ENCODE measurements around the gene WDR73. TPM values are rescaled to one million over a fixed set of nuclear protein-coding genes. Genes with fewer than 3 reads are reported as not detected.
A peak's percentile ranks its signal among the peaks of the same experiment; 100 is the strongest.
"Not testable (repeated sequence)": the region's sequence is repeated elsewhere in the genome, so short reads cannot be mapped to it uniquely, and the experiment has no call there.

WDR73 gene
- total RNA-seq, 2 donors from 2014 or later: 5.3 to 12.0 TPM

GRCh38 chr15:84645496-84645895 lies 8.6 kb downstream of the WDR73 start:
- no peak for TF ChIP-seq CTCF (IDR thresholded peaks at IDR 0.05)
- Histone ChIP-seq H3K9me3 (no peaks in the 10 kb centered on the region), H3K27me3 (no peaks in the 10 kb centered on the region), H3K27ac (no peak overlapping the region), H3K4me3 (no peak overlapping the region), H3K4me1 (peaks cover 0 to 20% of the 10 kb centered on the region in 2 donors), H3K36me3 (peaks cover 93% of the 10 kb centered on the region)
- DNase-seq (ENCODE audit: low spot score): no peak

- Histone ChIP-seq H3K36me3 (peaks cover 96% of the 10 kb centered on the region), H3K4me3 (no peak overlapping the region), H3K27me3 (no peaks in the 10 kb centered on the region), H3K4me1 (peaks cover 0 to 7% of the 10 kb centered on the region in 2 donors), H3K9me3 (no peaks in the 10 kb centered on the region), H3K27ac (no peak overlapping the region)
- no peak for TF ChIP-seq CTCF (IDR thresholded peaks at IDR 0.05)
- DNase-seq (ENCODE audit: low spot score): no peak
These were observed 10.2 kb downstream of the WDR73 start for GRCh38 chr15:84643838-84644237.

GRCh38 chr15:84642640-84643039 lies 11.4 kb downstream of the WDR73 start:
- not testable (repeated sequence) for H3K9me3 ChIP-seq; H3K4me3 ChIP-seq; H3K4me1 ChIP-seq; H3K27ac ChIP-seq; H3K27me3 ChIP-seq; DNase-seq (ENCODE audit: low spot score)
- H3K36me3 ChIP-seq: peaks cover 96% of the 10 kb centered on the region

GRCh38 chr15:84641871-84642270 lies 12.2 kb downstream of the WDR73 start:
- H3K27ac ChIP-seq; H3K4me1 ChIP-seq; H3K9me3 ChIP-seq; DNase-seq (ENCODE audit: low spot score); H3K4me3 ChIP-seq; H3K27me3 ChIP-seq: not testable (repeated sequence)
- peaks cover 92% of the 10 kb centered on the region for H3K36me3 ChIP-seq

GRCh38 chr15:84638103-84638502 lies 16.0 kb downstream of the WDR73 start:
- no peaks in the 10 kb centered on the region for H3K27me3 ChIP-seq
- peaks cover 54% of the 10 kb centered on the region for H3K36me3 ChIP-seq
- peaks cover 0 to 9% of the 10 kb centered on the region in 2 donors for H3K4me1 ChIP-seq
- no peak overlapping the region for H3K27ac ChIP-seq
- no peak overlapping the region for H3K4me3 ChIP-seq
- H3K9me3 ChIP-seq: no peaks in the 10 kb centered on the region
- no peak for DNase-seq (ENCODE audit: low spot score)
- no peak for TF ChIP-seq CTCF (IDR thresholded peaks at IDR 0.05)

- Histone ChIP-seq H3K4me3 (peak overlapping the region; percentile 64 to 67), H3K27me3 (no peaks in the 10 kb centered on the region)
- TF ChIP-seq CTCF (IDR thresholded peaks at IDR 0.05): no peak
These were observed 19.8 kb downstream of the WDR73 start for GRCh38 chr15:84634228-84634837.

More at GRCh38 chr15:84634228-84634837, 19.8 kb downstream of the WDR73 start:
- H3K9me3 ChIP-seq: no peaks in the 10 kb centered on the region
- peak overlapping the region; percentile 93 to 95 for H3K27ac ChIP-seq
- peaks cover 0 to 28% of the 10 kb centered on the region in 2 donors for H3K4me1 ChIP-seq
- DNase-seq (ENCODE audit: low spot score): no peak
- peaks cover 20% of the 10 kb centered on the region for H3K36me3 ChIP-seq
